GM19351 (cell line): ENCODE results near the gene SLC9A8.
"Not testable (repeated sequence)": the region's sequence is repeated elsewhere in the genome, so short reads cannot be mapped to it uniquely, and the experiment has no call there.

ENCODE experiments used
- ATAC-seq: cut with Tn5 transposase; IDR thresholded peaks from one replicate; pipeline ENCODE4 v1.9.1; 2021; ENCODE audit warnings: mild to moderate bottlenecking, moderate library complexity; ENCODE audit not compliant: unreplicated experiment

The SLC9A8 gene

DNA sequence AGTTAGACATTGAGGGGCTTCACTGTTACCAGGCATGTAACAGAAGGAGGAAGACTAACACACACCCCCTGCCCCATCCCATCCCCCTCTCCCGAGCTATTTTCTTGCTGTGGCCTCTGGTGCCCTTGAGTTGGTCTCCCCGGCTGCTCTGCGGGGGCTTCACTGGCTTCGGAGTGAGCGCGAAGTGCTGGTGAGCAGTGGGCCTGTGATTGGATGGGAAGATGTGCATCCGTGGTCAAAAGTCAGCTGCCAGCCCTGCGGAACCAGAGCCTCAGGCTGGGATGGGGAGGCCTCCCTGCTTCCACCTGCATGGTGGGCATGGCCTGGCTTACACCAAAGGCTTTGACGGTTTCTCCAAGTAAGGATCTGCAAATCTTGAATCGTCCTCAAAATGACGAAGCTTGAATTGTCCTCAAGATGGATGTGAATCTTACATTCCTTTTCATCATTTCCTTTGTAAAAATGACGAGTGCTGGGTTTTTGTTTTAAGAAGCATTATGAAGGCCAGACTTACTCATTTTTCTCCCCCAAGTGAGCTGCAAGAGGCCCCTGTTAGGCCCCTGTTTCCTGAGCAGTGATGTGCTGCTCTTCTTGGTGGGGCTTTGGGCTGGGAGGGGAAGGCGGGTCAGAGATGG, 79.0 kb downstream of the SLC9A8 start:
- ATAC-seq = no peak

DNA sequence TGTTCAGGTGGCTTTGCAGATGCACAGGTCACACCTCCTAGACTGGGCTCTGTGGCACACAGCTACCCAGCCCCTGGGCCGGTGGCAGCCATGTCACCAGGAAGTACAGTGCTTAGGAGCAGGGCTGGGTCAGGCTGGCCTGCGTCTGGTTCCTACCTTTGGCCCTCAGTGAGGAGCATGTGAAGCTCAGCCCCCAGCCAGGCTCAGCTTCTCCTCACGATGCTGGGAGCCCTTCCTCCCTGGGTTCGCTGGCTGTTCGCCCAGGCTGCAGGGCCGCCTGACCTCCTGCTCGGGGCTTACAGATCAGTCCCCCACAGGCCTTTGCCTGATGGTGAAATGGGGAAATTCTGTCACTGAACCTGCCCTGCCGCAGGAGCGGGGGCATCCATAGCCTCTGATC, 79.6 kb downstream of the SLC9A8 start:
- no peak for ATAC-seq

DNA sequence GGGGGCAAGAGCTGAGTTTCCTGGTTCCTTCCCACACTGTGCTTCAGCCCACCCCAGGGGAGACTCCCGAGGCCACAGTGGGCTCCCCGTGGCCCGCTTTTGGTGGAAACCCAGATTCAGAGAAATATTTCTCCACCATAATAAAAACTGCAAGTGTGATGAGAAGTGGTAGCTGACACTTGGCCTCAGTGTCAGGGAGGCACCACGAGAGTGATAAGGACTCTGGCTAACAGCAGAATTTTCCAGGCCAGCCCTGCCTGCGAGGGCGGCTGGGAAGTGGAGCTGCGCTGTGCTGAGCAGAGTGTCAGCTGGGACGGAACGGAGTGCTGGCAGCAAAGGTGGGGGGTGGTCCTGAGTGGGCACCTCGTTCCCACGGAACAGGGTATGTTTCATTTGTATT, 80.2 kb downstream of the SLC9A8 start:
- ATAC-seq = no peak

DNA sequence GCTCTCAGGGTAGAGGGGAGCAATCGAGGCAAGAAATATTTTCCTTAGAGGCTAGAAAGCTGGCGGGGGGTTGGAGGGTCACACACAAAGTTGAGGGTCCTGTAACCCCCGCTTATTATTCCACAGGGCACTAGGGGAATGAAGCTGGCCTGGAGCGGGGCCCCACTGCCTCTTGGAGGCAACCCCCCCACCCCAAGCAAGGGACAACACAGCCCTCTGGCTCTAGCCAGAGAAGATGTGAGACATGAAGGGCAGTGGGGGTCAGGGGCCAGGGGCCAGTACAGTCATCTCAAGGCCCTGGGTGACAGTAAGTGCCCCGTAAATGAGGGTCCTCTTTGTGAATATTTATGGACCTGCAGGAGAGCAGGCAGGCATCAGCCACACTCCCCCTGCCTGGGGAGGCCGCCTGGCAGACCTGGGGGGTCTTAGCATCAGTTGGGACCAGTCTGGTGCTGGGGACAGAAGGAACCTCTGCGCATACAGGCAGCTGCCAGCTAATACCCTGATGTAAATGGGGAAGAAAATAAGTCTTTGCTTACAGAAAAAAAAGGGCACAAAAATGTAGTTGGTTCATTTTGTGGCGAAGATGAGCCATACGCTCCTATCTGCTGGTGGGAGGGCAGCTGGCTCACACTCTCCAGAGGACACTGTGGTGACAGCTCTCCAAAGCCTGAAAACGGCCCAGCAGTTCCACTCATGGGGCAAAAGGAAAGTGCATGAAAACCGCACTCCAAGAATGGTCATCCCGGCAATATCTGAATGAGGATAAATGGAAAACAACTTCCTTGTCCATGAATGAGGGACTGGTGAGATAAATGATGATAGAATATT, 80.8 kb downstream of the SLC9A8 start:
- ATAC-seq = no peak

DNA sequence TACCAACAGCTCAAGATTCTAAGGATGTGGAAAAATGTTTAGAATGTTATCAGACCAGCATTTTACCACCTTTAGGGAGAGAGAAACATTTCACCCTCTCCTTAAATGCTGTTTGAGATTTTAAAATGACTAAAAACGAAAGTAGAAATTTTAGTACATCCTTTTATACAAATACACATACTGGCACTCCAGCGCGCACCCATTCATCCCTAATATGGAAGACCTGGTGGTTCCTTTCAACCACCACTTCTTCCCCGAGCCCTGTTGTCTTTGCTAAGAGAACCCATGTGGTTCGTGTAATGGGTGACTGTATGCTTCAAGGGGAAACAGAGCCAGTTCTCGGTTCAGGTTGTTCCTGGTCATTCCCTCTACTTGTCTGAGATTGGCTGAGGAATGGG, 81.4 kb downstream of the SLC9A8 start:
- ATAC-seq = no peak

DNA sequence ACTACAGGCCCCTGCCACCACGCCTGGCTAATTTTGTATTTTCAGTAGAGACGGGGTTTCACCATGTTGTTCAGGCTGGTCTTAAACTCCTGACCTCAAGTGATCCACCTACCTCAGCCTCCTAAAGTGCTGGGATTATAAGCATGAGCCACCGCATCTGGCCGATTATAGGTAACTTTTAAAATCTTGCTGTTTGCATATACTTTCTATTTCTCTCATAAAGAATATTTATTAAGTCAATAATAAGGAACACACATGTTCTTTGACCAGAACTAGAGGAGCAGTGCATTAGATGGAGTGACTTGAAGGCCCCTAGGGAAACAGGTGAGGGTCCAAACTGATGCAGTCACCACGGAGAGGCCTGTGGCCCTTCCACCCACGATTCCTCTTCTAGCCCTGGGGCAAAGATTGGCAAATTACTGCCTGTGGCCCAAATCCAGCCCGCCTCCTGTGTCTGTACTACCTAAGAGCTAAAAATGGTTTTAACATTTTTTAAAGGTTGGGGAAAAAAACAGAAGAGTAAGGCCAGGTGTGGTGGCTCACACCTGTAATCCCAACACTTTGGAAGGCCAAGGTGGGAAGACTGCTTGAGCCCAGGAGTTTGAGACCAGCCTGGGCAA, 83.0 kb downstream of the SLC9A8 start:
- ATAC-seq = not testable (repeated sequence)

DNA sequence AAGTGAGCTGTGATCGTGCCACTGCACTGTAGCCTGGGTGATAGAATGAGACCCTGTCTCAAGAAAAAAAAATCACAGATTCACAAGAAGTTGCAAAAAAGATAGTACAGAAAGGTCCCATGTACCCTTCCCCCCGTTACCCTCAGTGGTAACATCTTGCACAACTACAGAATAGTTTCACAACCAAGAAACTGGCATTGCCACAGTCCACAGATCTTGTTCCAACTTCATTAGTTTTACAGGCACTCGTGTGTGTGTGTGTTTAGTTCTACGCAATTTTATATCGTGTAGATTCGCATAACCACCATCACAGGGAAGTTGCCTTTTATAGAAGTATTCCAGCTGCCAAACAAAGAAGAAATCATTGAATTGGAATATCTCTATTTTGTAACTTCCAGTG, 83.6 kb downstream of the SLC9A8 start:
- ATAC-seq = no peak

DNA sequence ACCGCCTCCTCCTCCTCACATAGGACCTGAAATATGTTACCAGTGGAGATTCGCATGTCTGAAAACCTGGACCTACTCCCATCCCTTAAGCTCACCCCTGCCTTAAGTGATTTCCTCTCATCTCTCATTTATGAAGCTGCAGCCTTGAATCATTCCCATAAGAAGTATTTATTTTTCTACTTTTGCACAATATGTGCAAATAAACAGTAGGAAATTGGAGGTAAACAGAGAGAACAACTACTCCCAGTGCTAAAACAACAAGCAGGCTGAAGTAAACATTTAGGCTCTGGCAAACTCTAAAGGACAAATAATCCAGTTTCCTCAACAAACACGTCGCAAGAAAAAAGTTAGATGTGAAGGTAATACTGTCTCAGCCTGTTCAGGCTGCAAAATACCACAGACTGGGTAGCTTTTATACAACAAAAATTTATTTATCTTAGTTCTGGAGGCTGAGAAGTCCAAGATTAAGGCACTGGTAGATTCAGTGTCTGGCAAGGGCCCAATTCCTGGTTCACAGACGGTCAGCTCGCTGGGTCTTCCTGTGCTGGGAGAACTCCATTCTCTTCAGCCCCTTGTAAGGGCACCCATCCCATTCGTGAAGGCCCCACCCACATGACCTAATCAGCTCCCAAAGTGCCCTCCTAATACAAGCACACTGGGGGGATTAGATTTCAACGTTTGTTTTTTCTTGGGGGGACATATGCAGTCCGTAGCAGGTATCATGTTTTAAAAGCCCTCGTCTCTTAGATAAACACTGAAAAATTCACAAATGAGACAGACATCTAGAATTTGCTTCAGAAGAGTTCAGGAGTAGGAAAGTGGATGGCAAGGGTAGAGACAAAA, 87.1 kb downstream of the SLC9A8 start:
- ATAC-seq = no peak

DNA sequence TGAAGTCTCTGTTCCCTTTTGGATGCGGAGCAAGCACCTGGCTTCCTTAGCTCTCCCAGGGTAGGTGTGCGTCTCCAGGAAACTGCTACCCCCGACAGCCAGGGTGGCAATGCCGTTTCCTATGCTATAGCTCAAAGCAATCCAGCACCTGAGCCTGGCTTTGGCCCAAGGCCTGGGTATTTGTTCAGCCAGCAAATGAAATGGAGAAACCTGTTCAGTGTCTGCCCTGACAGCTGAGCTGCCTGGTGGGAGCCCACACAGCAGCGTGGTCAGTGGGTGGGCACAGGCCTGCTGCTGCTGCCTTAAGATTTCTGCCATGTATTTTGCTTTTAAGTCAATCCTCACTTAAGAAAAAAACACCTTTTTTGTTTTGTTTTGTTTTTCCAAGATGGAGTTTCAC, 89.0 kb downstream of the SLC9A8 start:
- ATAC-seq = no peak

DNA sequence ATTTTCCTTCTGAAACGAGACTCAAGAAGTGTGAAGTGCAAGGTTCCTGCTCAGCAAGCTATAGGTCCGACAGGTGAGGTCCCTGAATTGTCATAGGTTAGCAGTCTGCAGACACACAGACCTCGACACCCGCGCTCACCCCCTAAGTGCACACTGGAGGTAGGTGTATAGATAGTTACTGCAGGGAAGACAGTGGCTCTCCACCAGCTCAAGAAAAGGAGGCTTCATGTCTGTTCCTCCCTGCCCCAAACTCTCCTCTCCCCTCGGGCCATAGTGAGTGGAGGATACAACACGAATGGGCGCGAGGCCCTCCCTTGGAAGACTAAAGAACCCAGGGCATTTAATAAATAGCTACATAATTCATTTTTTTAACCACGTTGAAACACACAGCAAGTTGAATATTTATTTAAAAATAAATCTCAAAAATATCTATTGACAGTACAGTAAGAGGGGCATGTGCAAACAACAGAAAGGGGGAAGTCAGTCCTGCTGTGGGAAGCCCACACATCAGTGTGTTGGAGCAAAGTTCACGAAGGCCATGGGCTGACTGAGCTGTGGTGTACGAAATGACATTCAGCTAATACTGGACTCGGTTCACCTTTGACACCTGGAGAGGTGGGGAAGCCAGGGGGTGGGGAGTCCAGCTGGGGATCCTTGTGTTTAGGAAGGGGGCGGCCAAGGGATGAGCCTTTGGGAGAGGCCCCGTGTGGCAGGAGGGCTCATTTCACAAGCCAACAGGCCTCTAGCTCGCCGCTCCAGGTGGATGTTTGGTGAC, 92.0 kb downstream of the SLC9A8 start:
- ATAC-seq = no peak

DNA sequence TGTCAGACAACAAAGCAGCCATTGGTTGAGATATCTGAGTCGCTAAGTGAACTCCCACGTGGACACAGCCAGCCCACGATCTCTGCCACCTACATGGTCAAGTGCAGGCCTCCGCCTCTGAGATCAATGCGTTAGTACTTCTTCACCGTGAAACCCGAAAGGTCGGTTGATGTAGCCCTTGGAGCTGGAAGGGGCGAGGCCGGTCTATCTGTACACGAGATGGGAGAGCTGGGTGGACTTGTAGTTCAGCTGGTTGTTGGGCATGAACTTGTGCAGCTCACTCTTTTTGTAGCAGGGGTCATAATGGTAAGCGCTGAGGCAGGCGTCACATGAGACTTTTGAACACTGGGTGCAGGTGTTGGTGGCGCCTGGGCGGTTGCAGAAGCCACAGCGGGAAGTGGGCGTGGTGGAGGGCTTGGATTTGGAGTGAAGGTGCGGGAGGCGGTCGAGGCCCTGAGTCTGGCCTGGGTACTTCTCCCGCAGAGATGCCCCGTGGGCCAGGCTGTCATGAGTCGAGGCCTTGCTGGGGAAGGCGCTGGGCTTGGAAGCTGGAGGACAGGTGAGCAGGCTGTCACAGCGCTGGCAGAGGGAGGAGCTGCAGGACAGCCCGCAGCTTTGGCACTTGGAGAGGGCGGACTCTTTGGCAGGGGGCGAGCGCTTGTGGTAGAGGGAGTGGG, 92.9 kb downstream of the SLC9A8 start:
- ATAC-seq = no peak

DNA sequence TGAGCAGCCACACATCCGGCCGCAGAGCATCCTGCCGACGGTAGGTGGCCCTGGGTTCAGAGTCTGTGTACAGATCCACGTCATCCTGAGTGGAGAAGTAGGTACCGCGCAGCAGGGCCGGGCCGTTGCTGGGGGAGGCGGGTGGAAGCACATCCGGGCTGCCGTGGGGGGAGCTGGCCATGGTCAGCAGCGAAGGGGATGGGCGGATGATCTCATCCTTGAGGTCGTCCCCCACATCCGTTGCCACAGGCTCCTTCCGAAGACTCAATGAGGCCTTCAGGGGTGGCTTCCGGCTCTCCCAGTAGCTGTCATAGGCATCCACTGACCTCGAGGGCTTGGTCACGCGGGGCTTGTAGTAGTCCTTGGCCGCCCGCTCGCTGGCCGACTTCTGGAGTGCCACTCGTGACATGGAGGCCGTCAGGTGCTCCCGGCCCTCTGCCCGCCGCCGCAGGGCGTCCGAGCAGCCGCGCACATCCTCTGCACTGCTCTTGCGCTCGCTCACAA, 93.5 kb downstream of the SLC9A8 start:
- no peak for ATAC-seq

DNA sequence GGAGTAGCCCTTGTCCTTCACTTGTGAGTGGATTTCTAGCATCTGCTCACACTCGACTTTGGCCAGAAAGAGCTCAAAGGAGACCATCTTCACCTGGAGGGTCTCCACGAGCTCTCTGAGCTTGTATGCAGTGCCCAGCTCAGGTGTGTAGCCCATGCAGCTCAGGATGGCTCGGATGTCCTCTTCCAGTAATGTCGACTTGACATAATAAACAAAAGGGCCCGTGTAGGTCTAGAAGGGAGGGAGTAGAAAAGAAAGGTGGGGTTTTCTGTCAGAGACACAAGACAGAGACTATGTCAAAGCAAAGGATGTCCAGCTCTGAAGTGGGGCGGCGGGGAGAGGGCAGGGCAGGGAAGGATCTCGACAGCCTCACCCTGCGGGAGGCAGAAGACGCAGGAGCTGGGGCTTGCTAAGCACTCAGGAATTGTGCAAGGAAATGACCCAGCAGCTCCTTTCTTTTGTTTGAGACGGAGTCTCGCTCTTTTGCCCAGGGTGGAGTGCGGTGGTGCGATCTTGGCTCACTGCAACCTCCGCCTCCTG, 94.1 kb downstream of the SLC9A8 start:
- ATAC-seq = no peak

DNA sequence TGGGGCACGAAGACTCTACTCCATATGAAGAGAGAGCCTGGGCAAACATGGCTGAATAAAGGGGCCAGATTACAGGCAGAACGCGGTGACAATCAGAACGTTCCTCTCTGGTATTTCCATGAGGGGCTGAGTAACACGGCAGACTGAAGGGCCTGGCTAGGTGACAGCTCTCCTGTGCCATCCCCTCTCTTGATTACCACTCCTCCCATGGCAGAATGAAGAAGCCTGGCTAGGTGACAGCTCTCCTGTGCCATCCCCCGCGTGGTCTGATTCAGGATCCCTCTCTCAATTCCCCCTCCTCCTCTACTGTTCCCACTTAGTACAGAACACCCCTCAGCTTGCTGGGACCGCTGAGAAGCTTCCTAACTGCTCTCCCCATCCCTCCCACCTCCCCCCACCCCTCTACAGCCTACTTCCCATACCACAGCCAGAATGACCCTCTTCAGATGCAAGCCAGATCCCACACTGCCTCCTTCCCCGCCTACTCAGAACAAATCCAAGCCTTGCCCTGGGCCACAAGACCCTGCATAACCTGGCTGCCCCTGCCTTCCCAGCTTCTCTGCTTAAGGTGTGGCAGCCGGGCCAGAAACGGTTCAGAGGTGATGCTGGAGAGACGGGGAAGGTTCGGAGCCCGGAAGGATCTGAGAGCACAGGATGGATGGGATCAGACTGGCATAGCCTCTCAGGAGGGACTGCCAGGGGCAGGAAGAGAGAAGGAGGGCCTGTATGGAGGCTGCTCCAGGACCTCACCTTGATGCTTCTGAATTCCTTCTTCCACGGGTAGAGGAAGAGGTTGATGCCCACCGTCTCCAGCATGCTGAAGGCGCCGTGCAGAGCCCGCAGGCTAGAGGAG, 95.0 kb downstream of the SLC9A8 start:
- ATAC-seq = no peak

DNA sequence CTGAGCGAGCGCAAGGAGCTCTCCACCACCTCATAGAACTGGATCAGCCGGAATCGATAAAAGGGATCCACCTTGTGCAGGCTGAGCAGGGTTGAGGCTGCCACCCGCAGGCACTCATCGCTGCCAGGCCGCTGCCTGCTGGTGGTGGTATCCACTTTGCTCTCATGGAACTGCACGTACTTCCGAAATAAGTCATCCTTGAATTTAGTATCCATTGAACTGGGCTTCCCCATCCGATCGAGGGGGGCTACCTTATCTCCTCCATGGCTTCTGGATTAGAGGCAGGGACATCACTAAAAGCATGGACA, 95.6 kb downstream of the SLC9A8 start:
- ATAC-seq = no peak

DNA sequence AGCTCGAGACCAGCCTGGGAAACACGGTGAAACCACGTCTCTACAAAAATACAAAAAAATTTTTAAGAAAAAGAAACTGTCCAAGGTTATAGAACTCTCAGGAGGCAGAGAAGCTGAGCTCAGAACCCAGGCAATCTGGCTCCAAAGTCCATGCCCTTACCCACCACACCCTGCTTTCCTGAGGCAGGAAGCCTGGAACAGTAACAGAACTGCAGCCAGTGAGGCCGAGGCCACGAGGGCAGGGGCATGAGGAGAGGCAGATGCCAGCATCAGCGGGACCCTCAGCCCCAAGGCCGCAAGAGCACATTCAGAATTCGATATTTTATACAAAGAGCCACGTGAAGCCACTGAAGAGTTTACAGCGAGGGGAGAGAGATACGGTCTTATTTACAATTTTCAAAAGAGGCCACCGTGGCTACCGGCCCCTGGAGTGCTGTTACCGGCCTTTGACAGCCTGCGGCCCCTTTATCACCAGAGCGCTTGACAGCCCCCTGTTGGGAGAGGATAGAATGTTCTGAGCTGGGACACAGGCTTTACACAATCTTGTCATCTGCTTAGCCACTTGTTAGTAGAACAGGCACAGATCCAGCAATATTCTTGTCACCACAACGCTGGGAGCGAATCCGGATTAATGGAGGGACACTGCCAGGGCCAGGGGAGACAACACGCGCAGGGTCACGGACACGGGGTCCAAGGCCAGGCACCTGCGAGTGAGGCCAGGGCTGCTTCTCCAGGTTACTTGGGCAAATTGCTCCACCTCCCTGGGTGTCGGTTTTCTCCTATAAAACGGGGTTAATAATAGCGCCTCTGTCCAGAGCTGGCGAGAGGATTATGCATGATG, 97.1 kb downstream of the SLC9A8 start:
- ATAC-seq = no peak

DNA sequence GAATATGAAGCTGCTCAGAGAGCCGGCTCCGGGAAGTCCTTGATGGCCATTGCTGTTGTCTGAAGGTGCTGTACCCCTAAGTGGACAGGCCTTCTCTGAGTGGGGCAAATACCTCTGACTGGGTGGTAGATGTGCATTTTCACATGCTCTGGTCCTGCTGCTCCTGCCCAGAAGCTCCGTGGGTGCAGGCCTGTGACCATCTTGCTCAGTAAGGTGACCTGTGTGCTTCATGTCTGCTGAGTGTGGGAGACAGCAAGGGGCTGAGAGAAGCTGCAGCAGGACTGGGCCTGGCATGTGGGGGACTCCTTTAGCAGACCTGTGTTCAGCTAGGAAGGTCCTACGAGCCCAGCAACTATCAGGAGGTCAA, 97.7 kb downstream of the SLC9A8 start:
- ATAC-seq = no peak
